Hematopoietic multipotent progenitor cell treated with erythropoietin and hydrocortisone succinate and interleukin-3 and kit ligand, for 6 days (in vitro differentiated cells): Measurements from ENCODE around the gene ST6GALNAC1.
"Not testable (repeated sequence)": the region's sequence is repeated elsewhere in the genome, so short reads cannot be mapped to it uniquely, and the experiment has no call there.

ENCODE experiments used
- DNase-seq: peaks from one replicate; pipeline ENCODE4 v3.0.0-alpha.2; 2015

ST6GALNAC1 gene

DNA sequence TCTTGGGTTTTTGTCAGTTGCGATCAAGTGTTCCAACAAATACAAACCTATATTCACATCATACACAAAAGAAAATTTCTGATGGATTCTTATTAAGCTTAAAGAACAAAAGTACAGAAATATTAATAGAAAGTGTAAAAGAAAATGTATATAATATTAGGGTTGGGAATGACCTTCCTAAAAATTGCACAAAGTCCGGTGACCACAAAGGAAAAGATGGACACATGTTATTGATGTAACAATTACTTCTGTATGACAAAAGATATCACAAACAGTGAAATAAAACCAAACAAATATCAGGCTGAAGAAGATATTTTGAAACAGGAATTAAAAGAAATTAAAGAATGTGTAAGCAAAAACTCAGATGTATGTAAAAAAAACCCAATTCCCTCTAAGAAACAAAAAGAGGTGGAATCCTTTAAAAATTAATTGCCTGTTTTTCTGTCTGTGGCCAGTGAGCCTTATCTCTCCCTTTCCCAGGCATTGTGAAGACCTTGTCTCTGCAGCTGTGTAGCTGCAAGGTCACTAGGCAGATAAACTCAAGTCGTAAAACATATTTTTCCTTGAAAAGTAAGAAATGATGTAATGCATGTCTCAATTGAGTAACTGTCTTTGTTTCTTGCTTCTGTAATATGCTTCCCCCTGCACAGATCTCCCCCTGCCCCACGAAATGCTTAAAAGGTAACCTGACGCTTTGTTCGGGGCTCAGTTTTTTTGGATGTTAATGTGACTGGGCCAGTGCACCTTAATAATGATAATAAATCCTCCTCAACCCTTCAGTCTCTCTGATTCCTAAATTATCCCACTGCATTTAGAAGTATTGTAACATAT, 2.8 kb downstream of the ST6GALNAC1 start:
- peak; percentile 86 for DNase-seq

DNA sequence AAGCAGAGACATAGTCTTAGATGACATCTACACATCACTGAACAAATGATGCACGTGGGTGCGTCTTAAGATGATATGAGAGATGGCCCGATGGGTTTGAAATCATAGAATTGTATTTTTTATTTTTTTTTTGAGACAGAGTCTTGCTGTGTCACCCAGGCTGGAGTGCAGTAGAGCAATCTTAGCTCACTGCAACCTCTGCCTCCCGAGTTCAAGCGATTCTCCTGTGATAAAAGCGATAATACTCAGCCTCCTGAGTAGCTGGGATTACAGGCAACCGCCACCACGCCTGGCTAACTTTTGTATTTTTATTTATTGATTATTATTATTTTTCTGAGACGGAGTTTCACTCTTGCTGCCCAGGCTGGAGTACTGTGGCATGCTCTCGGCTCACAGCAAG, 5.3 kb downstream of the ST6GALNAC1 start:
- DNase-seq: no peak

DNA sequence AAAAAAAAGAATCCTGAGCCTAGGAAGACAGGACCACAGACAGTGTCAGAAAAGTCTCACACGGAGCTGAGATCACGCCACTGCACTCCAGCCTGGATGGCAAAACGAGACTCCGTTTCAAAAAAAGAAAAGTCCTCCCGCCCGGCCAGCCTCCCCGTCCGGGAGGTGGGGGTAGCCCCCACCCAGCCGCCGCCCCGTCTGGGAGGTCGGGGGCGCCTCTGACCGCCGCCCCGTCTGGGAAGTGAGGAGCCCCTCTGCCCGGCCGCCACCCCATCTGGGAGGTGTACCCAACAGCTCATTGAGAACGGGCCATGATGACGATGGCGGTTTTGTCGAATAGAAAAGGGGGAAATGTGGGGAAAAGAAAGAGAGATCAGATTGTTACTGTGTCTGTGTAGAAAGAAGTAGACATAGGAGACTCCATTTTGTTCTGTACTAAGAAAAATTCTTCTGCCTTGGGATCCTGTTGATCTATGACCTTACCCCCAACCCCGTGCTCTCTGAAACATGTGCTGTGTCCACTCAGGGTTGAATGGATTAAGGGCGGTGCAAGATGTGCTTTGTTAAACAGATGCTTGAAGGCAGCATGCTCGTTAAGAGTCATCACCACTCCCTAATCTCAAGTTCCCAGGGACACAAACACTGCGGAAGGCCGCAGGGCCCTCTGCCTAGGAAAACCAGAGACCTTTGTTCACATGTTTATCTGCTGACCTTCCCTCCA, 6.9 kb downstream of the ST6GALNAC1 start:
- not testable (repeated sequence) for DNase-seq

DNA sequence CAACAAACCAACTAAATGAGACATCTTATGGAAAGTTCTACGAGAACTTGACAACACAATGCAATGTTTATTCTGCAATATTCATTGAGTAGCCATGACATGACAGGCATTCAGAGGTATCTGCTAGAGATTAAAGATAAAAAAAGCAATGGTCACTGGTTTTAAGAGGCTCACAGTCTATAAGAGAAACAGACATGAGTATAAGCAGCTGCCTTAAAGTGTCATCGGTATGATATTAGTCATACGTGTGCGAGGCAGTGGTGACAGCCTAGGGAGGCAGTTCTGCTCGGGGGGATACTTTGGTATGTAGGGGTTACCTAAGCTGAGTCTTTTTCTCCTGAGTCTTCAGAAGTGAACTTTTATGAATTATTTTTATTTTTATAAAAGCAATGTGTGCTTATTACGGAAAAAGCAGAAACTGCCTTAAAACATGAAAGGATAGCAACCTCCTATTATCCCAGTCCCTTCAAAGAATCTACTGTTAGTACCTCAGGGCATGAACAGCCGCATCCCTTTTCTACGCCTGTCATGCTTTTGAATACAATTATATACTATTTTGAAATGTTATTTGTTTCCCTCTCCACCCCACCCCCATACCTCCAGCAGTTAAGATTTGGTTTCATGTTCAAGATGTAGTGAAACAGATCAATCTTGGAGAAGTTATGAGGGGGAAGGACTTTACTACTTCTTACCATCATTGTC, 7.7 kb downstream of the ST6GALNAC1 start:
- DNase-seq: no peak

DNA sequence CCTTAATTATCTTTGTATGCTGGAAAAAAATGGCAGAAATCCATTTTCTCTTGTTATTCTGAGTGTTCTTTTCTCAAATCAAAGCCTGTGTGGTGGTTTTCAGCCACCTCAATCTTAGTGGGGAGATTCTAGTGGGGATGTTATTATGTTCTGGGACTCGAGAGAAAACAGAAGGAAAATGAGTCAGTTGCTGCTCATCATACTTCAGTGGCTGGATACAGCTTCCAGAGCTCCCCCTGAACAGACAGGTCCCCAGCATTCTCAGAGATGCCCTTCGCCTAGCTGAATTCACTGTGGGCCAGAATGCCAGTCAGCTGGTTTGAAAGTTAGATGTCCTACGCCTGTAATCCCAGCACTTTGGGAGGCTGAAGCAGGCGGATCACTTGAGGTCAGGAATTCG, 8.5 kb downstream of the ST6GALNAC1 start:
- no peak for DNase-seq

DNA sequence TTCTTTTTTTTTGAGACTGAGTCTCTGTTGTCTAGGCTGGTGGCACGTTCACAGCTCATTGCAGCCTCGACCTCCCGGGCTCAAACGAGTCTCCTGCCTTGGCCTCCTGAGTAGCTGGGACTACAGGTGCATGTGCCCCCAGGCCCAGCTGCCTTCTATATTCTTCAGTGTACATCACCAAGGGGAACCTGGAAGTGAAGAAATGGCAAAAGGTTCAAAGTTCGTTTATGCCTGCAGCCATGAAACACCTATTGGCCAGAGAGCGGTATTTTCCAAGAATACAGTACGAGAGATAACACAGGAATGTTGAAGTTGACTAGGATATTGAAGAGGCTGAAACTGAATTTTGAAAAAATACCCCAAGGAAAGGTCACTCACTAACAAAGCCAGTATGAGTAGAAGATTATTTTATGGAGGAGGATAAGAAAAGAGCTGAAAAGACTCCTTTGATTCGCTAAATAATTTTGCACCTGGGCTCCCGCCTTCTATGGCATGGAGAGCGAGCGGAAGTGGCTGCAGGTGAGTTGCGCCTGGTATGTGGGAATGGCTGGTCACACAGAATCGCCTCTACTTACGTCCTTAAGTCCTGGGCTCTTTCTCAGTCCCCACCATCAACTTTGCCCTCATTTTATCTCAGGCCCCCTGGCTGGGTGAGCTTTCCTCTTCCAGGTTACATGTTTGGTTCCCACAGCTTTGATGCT, 9.8 kb downstream of the ST6GALNAC1 start:
- DNase-seq: no peak

DNA sequence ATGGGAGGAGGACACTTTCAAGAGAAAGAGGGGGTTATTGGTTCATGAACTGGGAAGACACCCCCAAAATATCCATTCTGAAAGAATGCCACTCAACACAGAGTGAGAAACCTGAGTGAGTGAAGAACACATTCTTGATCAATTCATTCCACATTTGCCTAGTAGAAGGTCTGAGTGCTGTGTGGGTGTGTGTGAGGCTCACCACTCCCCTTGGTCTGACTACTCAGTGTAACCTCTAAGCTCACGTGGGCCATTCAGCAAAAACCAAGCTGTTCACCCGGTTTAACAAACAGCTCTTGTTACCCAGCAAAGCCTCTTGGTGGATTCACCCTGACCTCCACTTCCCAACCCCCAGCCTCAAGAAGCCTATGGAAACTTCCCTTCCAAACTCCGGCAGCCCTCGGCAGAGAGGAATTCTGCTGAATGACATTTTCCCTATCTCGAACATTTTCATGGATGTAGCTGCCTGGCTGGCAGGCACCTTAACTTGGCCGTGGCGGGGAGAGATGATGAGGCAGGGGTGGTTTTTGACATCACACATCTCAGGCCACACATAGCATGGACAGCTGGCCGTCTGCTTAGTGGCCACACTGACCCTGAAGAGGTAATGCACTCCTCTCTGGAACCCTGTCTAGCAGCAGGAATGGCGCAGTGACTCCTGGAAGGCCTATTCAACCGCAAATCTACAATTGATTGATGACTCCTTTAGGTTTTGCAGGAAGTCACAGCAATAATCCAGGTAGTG, 11.6 kb downstream of the ST6GALNAC1 start:
- DNase-seq: no peak

DNA sequence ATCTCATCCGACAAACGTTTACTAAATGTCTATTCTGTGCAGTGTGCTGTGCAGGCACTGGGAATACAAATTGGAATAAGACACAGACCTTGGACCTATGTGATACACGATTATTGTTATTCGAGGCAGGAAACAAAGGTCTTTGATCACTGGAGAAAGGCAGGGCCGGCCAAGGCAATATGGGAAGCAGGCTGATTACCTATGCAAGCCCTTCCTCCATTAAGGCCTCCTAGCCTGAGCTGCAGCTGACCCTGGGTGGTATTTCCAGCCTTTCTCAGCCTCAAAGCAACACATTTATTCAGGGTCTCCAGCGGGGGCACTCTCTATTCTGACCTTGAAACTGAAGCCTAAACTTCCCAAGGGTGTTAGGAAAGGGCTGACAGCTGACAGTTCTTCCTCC, 13.4 kb downstream of the ST6GALNAC1 start:
- DNase-seq: no peak

DNA sequence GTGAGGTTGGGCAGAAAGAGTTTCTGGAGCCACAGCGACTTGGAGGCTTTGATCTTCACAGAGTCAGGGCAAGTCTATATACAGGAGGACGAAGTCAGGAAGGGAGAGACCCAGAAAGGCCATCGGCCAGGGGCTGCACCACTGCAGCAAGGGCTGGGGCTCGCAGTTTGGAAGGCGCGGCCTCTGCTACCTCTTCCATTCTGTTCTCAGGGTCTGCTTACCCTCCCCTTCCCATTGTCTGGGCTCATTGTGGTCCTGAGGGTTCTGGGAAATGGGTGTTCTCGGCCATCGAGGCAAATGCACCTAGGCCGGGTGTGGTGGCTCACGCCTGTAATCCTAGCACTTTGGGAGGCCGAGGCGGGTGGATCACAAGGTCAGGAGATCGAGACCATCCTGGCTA, 16.0 kb downstream of the ST6GALNAC1 start:
- no peak for DNase-seq

DNA sequence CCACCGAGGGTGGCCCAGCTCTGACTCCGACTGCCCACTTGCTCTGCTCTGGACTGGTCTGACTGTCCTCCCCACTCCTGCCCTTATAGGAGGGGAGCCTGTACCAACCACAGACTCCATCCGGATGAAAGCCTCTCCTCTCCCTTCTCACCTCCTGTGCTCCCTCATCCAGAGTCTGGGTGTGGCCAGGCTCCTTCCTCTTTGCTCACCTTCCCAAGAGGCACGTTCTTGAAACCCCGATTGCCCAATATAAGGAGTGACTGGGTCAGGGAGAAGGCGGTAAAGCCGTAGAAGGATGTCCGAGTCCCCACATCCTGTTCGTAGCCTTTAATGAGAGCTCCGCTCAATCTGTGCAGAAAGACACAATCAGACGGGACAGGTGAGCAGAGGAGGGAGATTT, 17.1 kb downstream of the ST6GALNAC1 start:
- DNase-seq: no peak

DNA sequence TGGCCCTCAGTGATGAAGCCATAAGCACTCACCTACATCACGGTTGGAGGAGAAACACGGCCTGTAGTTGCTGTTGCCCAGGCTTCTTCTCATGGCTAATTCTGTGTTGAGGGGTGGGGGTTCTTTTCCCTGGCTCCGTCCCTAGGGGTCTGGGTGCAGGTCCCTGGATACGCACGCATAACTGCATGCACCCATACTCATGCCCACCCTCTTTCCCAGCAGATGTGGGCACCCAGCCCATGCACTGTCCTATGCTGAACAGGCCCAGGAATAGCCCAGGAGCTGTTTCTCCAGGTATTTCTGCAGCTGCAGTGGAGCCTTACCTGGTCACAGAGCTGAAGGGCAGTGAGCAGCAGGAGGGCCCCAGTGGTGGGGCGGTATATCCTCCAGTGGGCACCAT, 18.1 kb downstream of the ST6GALNAC1 start:
- DNase-seq: no peak

DNA sequence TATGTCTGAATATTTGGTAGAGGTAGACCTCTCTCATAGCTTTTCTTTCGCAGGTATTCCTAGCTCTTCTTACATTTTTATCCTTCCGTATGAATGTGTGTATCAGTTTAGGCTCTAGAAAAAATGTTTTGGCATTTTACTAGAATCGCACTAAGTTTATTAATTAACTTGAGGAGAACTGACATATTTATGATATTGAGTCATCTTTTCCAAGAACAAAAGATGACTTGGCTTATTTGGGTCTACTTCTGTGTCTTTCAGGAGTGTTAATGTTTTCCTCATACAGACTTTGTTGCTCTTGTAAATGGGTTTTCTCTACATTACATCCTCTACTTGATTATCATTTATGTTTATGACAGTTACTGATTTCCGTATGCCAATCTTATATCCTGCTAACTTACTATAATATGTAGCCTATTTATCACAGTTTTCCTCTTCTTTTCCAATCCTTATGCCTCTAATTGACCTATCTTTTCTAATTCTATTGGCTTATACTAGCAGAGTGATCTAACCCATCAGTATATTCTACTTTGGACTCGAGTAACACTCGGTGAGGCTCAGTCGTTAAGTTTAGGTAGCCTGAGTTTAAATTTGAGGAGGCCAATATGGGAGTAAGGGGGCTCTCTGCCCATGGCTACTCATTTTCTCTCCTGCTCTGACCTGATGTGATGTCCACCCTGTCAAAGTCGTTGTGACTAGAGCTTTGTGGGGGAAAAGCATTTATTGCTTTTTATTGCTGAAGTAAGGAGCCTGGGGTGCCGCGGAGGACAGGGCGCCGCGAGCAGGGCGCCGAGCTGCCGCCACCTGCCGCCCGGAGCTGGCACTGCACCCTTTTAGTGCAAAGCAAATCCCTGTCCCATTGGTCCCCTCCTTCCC, 20.0 kb downstream of the ST6GALNAC1 start:
- DNase-seq: peak; percentile 78

DNA sequence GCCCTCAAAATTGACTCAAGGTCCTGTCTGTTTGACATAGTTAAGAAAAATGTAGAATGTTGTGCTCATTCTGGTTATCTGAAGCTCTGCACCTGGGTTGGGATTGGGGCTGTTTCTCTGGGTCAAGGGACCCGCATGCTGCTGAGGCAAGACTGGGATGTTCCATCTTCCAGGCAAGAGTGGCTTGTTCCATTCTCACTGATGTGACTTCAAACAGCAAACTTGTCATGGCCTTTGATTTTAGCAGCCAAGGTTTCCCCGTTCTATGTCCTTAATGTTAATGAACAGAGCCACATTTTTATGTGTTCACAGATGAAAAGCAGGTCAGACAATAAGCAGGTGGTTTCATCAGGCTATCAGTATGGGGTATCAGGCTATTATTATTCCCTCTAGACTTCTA, 25.7 kb downstream of the ST6GALNAC1 start:
- no peak for DNase-seq

DNA sequence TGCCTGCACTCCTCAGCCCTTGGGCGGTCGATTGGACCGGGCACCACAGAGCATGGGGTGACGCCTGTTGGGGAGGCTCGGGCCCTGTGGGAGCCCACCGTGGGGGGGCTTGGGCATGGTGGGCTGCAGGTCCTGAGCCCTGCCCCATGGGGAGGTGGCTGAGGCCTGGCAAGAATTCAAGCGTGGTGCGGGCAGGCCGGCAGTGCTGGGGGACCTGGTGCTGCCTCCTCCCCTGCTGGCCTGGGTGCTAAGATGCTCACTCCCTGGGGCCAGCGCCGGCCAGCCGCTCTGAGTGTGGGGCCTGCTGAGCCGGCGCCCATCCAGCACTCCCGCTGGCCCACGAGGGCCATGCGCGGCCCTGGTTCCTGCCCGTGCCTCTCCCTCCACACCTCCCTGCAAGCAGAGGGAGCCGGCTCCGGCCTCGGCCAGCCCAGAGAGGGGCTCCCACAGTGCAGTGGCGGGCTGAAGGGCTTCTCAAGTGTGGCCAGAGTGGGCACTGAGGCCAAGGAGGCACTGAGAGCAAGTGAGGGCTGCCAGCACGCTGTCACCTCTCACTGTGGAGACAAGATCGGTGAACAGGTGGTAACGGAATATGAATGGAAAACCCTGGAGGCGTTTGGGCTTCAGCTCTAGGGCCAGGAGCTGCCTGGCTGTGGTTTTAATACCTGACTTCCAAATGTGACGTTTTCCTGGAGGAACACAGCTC, 28.5 kb downstream of the ST6GALNAC1 start:
- no peak for DNase-seq

DNA sequence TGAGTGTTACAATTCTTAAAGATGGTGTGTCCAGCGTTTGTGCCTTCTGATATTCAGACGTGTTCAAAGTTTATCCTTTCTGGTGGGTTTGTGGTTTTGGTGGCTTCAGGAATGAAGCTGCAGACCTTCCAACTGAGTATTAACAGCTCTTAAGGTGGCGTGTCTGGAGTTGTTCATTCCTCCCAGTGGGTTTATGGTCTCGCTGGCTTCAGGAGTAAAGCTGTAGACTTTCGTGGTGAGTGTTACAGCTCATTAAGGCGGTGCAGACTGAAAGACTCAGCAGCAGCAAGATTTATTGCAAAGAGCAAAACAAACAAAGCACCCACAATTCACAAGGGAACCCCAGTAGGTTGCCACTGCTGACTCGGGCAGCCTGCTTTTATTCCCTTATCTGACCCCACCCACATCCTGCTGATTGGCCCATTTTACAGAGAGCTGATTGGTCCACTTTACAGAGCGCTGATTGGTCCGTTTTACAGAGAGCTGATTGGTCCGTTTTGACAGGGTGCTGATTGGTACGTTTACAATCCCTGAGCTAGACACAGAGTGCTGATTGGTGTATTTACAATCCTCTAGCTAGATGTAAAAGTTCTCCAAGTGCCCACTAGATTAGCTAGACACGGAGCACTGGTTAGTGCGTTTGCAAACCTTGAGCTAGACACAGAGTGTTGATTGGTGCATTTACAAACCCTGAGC, 29.3 kb downstream of the ST6GALNAC1 start:
- DNase-seq: not testable (repeated sequence)

DNA sequence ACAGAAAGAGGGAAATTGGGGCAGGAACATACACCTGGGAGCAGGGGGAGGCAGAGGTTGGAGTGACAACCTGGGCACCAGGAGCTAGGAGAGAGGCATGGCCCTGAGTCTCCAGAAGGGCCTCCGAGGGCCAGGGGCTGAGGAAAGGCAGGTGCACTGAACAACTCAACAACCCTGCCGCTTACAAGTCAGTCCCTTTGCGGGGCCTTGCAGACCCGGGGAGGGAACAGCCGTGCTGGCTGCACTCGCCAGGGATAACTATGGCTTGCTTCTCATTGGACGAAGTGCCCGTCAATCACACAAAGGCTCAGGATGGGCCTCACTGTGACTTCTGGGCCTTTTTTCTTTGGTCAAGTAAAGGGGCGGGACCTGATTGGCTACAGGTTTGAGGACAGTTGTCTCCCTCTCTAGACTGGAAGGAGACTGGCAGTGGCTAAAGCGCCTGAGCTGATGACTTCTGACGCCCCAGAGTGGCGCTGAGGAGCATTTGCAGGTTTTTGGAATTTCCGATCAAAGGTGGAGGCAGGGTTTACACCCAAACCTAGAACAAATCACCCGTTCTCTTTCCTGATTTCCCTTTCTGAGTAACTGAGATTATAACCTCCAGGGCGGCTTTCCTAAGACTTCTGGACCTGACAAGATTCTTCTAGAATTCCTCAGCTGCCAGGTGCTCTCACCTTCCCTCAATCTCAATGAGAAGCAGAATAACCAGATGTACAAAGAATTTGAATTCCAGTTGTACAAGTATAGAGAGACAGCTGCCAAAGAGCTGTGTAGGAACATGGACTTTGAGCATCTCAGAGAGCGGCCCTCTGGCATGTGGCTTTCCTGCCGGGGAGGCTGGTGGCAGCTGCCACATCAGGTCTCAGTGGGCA, 30.3 kb downstream of the ST6GALNAC1 start:
- DNase-seq: no peak

DNA sequence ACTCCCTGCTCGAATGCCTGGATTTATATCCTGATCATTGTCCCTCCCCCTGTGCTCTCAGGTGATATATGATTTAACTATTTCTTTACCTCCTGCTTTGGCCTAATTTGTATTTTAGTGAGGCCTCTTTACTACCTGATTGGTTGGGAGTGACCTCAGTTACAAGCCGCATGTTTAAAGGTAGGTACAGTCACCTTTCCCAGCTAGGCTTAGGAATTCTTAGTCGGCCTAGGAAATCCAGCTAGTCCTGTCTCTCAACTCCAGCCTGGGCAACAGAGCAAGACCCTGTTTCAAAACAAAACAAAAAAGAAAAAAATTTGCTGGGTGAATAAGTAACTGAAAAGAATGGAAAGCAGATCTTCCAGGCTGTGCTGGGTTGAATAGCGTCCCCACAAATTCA, 31.1 kb downstream of the ST6GALNAC1 start:
- no peak for DNase-seq

DNA sequence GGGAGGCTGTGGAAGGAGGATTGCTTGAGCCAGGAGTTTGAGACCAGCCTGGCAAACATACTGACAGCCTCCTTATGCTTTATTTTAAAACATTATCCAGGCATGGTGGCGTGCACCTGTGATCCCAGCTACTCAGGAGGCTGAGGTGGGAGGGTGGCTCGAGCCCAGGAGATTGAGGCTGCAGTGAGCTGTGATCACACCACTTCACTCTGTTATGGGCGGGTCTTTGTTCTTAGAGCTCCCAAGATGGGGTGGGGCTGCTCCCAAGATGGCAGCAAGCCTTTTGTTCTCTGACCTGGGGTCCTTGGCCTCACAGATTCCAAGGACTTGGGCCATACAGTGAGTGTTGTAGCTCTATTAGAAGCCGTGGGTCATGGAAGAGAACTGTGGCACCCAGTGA, 31.8 kb downstream of the ST6GALNAC1 start:
- no peak for DNase-seq
